NAMALWA (cell line): ENCODE data around the gene GMPR2.

Experiments
- DNase-seq: peaks from one replicate; pipeline ENCODE4 v3.0.0-alpha.2; 2015; ENCODE audit warnings: low spot score

GMPR2 gene

DNA sequence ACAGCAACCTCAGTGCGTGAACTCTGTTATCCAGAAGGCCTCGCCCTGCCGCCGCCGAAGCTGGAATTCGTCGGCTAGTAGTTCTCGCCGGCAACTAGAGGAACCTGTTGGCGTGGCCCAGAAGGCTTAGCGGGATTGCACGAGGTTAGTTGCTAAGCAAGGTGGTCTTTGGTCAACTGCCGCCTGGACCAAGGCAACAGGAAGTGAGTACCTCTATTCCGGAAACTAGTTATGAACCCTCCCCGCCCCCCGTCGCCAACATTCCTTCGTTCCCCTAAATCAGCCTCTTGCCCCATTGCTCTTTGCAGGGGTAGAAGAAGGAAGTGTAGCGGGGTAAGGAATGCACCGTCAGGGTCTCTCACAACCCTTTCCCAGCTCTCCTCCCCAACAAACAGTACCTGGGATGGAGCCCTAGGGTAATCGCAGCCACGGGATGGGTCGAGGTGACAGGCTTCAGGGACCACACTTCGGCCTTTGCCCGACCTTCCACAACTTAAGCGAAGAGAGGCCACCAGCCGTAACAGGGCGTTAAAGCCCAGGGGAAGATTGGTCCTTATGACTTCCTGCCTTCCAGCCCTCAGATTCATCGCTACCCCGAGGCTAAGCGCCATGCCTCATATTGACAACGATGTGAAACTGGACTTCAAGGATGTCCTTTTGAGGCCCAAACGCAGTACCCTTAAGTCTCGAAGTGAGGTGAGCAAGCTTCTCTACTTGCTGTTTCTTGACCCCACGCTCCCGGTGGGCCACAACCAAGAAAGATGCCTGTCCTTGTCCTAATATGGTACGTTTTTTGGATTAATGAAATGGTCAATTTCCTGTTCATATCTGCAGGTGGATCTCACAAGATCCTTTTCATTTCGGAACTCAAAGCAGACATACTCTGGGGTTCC lies at the start of gene GMPR2:
Gene GMPR2, plus strand, starts transcription at position 285 of the 893 bp plus-strand sequence. Its CDS starts 325 bp downstream, at position 610.
- DNase-seq = no peak

GRCh38 chr14:24183014-24183481 lies 49.7 kb upstream of the GMPR2 start:
- DNase-seq = no peak

DNA sequence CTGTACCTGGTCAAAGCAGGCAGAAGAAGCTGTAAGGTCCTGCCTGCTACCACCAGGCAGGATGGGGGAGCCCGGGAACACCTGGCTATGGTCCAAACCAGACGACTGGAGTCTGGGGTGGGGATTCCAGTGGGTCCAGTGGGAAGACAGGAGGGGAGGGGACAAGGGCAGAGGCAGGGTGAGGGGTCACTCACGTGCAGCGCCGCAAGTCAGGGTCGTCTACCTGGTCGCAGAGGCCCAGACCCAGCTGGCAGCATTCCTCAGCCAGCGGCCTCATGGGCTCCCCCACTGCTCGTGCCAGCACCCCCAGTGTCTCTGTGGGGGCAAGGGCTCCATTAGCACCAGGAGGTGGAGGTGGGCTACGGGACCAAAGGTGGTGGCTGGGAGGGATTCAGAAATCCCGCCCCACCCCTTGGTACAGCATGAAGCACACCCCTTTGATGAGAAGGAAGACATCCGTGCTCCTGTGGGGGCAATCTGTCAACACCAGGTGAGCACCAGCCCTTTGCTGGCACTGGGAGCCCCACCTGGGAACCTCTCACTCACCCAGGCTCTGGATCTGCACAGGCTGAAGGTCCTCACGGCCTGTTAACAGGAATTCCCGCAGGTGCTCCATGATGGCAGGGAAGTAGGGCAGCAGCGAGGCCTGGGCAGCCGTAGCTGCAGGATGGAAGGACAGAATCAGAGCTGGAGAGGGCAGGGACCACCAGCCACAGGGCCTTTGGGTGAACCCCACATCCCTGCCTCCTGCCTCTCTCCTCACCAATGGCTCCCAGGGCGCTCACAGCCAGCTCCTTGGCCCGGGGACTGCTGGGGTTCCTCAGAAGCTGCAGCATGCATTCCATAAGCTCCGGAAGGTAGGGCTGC lies 48.4 kb upstream of the GMPR2 start:
- no peak for DNase-seq

DNA sequence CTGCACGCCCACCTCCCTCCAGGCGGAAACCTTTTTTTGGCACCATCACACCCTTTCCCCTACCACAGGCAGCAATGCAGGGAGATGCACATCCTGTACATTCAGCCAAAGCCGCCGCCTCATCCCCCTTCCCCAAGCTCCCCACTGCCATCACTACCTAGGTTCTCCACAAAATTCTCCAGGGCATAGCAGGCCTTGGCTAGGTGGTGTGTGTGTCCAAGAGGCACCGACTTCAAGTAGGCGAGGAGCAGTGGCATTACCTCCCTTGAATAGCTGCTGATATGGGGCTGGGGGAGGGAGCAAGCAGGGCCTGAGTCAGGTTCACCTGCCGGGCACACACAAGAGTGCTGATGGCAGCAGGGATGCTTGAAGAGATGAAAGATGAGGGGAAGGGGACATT lies 47.7 kb upstream of the GMPR2 start:
- DNase-seq = no peak

DNA sequence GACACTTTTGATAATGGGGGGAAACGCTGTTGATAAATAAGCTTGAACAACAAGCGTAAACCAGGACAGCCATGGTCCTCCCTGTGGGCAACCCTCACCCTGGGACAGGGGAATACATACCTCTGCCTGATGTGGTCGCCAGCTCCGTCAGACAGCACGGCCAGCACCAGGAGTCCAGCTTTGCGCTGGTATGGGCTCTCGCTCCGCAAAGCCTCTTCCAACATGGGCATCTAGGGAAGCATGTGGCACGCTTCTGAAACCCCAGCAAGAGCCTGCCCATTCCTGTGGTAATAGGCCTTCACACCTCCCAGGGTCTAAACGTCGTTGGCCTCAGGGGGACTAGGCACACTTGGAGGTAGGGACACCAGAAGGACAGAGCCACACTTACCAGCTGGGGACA lies 47.0 kb upstream of the GMPR2 start:
- no peak for DNase-seq

DNA sequence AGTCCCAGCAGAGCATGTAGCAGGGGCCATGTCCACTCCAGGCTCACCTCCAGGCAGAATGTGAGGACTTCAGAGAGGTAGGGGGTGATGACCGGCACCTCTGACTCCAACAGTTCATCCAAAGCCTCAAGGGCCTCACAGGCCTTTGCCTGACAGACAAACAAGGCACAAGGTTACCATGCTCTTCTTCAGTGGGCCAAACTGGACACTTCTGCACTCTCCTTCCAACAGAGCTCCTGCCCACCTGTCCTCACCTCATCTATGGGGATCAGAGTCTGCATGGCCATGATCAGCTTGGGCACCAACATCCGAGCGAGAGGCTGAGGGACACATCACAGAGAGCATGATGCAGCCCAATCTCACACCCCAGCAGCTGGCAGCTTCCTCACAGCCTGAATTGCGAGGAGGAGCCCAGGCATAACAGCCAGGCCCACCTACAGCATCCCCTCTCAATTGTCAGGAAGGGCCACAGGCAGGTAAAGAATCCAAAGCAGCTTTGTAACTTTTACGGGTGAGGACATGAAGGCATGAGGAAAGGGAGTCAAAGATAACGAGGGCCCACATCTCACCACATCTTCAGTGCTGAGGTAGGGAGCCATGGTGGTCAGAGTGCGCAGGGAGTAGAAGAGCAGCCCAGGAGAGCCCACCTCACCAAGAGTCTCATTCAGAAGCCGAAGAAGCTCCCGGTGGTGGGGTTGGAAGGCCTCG lies 45.7 kb upstream of the GMPR2 start:
- no peak for DNase-seq

- DNase-seq = no peak
Measured at GRCh38 chr14:24187539-24187915, 45.2 kb upstream of the GMPR2 start.

DNA sequence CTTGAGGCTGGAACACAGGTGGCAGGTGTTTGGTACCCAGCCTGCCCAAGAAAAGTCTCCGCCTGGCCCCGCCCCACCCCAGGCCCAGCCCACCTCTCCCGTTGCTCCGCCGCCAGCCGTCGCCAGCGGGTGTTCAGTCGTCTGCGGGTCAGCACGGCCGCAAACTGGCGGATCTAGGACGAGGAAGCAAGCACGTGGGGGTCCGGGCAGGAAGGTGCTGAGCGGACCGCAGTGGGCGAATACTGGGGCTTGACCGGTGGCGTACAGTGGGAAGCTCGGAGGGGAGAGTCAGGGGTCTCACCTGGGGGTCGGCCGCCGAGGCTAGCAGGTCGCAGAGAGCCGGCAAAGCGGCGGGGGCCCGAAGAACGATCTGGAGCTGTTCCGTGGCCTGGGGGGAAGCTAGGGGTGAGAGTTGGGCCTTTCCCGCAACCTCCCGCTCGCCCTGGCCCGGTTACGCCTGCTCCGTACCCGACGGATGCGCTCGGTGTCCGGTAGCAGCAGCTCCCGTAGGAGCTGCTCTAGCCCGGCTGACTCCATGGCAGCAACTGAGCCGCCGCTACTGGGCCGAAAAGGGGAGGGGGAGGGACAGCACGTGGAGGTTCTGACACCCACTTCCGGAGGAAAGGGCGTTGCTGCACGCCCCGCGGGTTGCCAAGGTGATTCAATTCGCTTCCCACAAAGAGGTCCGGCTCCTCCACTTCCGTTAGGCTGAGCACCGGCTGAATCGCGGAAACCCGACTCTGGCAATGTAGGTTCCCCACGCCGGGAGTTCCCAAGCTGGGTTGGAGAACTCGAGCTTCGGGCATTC lies 44.3 kb upstream of the GMPR2 start, which contains the start of gene IPO4:
Gene IPO4, minus strand, starts transcription at position 566 of the 808 bp plus-strand sequence. Its CDS starts 29 bp downstream, at position 537.
- DNase-seq = peak; percentile 97

GRCh38 chr14:24189059-24189375 lies 43.7 kb upstream of the GMPR2 start:
- no peak for DNase-seq

- no peak for DNase-seq
Measured at GRCh38 chr14:24189460-24189859, 43.3 kb upstream of the GMPR2 start.

GRCh38 chr14:24190416-24190815 lies 42.3 kb upstream of the GMPR2 start:
- no peak for DNase-seq

GRCh38 chr14:24192933-24193332 lies 39.8 kb upstream of the GMPR2 start:
- no peak for DNase-seq

GRCh38 chr14:24194186-24194872 lies 38.4 kb upstream of the GMPR2 start:
- no peak for DNase-seq

DNA sequence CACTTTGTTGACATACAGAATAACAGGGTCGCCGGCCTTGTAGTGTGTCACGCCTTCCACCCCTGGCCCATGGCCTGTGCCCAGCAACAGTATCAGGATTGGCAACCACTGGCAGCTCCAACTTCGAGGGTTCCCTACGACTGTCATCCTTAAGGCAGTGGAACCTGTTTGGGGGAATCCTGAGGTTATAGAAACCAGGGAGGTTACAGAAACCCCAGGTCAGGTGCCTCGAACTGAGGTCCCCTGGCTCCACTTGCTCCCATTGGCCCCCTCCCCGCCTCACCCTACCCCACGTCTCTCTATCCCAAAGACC lies 37.9 kb upstream of the GMPR2 start:
- DNase-seq = no peak

- DNase-seq = peak; percentile 89
Measured at GRCh38 chr14:24195186-24196070, 37.3 kb upstream of the GMPR2 start, which contains the start of gene TM9SF1. TM9SF1 (minus strand) TSS chr14:24195441; CDS start chr14:24195019, 422 bp downstream.

DNA sequence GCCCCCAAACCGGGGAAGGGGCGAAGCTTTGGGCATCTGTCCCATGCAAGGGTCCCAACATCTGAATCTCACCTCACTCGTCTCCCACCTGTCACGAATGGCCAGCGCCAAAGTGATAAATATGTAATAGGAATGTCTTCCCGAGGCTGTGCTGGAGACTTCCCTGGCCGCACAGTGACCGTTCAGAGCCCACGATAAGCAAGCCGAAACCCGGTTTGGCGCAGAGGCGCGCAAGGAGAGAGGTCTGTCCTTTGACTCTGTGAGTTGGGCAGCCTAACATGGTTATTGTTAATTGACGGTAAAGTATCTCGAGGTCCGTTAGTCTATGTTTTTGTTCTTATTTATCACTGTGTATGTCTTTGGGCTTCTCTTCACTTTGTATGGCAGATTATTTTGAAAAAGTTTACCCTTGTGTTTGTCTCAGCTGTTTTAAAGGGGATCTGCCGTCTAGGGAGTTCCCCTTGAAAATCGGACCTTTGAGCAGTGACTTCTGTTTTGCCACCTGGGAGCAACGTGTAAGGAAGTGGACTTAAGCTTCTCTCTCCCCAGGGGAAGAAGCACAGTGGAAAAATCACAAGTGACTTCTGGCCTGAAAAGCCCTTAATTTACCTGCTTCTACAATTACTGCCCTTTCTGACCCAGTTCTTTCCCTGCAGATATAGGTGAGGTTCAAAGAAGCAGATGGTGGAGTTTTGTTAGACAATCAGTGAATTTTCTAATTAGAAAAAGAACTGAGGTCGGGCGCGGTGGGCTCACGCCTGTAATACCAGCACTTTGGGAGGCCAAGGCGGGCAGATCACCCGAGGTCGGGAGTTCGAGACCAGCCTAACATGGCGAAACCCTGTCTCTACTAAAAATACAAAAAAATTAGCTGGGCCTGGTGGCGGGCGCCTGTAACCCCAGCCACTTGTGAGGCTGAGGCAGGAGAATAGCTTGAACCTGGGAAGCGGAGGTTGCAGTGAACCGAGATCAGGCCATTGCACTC lies 36.4 kb upstream of the GMPR2 start:
- peak; percentile 74 for DNase-seq

GRCh38 chr14:24197056-24197450 lies 35.7 kb upstream of the GMPR2 start:
- peak; percentile 30 for DNase-seq

- no peak for DNase-seq
Measured at GRCh38 chr14:24198814-24199524, 33.8 kb upstream of the GMPR2 start.
